Right lung (tissue), 10 donors: ENCODE results near the gene UCHL3. TPM values are rescaled to one million over a fixed set of nuclear protein-coding genes. Genes with fewer than 3 reads are reported as not detected.

Experiments
- DNase-seq, 2 donors: peaks; one replicate each; pipeline ENCODE4 v3.0.0-alpha.2; 2013
- long read RNA-seq, 8 donors: transcript quantifications; one replicate each; lab custom pipeline, GENCODE V29; 2026
- polyA plus RNA-seq, 5 donors: library from polyadenylated mRNA; unstranded; fragments of 120-200 nt; gene quantifications; one replicate each; pipeline versions ENCODE4 v1.2.1 to v1.2.3, GENCODE V29; 2013; ENCODE audit warnings: inconsistent platforms in 1 of 5, low replicate concordance in 1 of 5; ENCODE audit not compliant: insufficient read length in 5 of 5, insufficient read depth in 1 of 5

The UCHL3 gene
- 10 to 100 TPM; 18.6 to 26.1 (median 21.7) TPM for polyA plus RNA-seq
- long read RNA-seq, donor 1, partial matches to known transcripts, result 0 of 19 reads
- long read RNA-seq, donor 1, other reads (novel, unspliced or antisense), result 15 of 19 reads
- long read RNA-seq, donor 2, partial matches to known transcripts, result 0 of 5 reads
- long read RNA-seq, donor 2, other reads (novel, unspliced or antisense), result 5 of 5 reads
- long read RNA-seq, donor 3, partial matches to known transcripts, result 0 of 11 reads
- long read RNA-seq, donor 3, other reads (novel, unspliced or antisense), result 10 of 11 reads
- long read RNA-seq, donor 4, partial matches to known transcripts, result 0 of 8 reads
- long read RNA-seq, donor 4, other reads (novel, unspliced or antisense), result 5 of 8 reads
- long read RNA-seq, donor 5, partial matches to known transcripts, result 0 of 15 reads
- long read RNA-seq, donor 5, other reads (novel, unspliced or antisense), result 11 of 15 reads
- long read RNA-seq, donor 6, partial matches to known transcripts, result 0 of 6 reads
- long read RNA-seq, donor 6, other reads (novel, unspliced or antisense), result 5 of 6 reads
- long read RNA-seq, donor 7, partial matches to known transcripts, result 0 of 5 reads
- long read RNA-seq, donor 7, other reads (novel, unspliced or antisense), result 5 of 5 reads
- long read RNA-seq, donor 8, result 0 reads

DNA sequence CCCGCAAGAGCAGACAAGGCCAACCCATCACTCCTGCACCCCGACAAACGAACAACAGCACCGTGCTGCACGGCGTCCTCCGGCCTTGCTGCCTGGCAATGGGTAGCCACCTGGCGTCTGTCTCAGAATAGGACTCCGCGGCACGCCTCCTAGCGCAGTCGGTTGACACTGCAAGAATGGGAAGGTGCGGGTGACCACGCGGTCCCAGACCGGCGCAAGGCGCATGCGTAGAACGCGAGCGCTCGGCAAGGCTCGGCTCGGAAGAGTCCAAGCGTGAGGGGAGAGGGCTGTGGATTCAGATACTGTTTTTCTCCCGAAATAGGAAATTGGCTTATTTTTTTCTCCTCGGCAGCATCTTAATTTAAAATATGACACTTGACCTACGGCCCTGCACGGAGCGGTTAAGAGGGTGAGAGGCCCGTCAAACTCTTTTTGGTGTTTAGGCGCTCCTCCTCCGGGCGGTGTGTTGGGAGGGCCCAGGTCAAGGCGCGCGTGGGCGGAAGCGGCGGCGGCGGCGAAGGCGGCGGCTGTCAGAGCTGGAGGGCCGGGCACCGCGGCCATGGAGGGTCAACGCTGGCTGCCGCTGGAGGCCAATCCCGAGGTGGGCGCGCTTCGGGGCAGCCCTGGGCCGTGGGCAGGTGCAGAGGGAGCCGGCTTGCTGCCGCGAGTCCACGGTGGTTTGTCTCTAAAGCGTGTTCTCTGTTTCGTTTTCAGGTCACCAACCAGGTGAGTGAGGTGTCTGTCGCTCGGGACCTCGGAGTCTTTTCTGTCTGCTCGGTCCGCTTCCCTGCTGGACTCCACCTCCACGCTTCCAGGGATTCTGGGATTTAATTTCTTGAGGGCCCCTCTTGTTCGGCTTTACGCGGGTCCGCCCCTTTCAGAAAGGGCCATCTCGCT is at the start of gene UCHL3:
TSS of gene UCHL3 (plus strand) at position 530 of the 897 bp plus-strand sequence. CDS start at position 560, 30 bp downstream.
- DNase-seq, result peak; percentile 96

DNA sequence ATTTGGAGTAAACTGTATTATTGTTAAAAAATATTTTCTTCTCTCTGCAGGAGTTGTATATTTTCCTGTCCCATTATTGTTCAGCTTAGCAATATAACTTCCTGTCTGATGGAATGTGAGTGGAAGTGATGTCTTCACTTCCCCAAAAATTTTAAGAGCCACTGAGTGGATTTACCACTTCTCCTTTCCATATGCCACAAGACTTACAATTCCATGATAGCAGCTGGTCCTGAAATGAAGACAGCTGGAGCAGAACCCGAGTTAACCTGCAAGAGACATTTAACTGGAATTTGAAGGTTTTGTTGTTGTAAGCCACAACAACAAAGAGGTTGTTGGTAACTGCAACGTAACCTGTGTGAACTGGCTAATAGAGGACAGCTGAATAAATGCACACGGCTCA is 44.3 kb upstream of the UCHL3 start:
- no peak for DNase-seq

DNA sequence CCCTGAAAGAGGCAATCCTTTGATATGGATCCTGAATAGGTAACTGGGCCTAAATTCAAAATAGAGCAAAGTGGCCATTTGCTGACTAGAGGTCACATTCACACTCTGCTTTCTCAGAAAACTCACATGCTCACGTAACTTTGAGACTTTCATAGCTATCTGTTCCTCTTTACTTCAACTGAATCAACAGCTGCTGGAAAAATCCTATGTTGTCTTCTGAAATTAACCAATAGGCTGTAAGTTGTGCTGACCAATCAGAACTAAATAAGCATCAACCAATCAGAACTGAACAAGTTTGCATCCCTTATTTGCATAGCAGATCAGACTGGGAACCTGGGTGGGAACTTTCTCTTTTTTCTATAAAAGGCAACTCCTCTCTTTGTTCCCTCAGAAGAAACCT is 43.6 kb upstream of the UCHL3 start:
- DNase-seq, result no peak

DNA sequence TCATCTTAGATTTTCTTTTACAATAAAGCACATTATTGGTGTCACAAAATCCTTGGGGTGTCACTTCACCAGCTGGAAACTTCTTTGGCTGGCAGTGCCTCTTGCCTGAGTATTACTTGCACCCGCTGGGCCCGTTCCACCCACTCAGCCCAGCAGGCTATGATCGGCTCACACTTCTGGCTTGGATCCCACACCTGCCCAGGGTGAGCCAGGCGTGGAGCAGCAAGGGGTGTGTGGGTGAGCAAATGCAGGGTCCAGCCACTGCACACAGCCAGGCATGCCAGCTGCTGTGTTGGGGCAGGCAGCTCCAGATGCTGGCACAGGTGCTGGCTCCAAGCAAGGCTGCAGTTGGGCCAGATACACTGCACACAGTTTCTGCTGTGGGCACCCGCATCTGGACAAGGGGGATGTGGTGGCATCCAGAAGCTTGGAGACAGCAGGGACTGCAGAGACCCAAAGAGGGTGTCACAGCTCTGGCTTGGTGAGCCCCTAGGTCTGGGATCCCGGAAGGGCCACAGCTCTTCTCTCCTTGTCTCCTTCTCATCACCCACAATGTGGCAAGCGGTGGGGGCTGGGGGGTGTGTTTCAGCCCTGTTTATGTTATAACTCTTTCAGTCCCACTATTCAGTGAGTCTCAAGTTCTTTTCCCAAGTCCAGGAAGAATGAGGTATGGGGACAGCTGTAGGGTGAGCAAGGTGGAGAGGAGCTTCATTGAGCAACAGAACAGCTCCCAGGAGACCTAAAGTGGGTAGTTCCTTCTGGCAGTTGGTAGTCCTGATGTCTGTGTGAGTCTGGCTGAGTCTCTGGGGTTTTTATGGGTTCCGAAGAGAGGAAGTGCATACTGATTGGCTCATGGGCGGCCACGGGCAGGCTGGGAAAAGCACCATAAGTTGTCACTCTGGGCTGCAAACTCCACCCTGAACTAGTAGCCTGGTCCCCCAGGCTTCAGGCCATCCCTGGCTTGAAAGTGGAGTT is 42.3 kb upstream of the UCHL3 start:
- no peak for DNase-seq

DNA sequence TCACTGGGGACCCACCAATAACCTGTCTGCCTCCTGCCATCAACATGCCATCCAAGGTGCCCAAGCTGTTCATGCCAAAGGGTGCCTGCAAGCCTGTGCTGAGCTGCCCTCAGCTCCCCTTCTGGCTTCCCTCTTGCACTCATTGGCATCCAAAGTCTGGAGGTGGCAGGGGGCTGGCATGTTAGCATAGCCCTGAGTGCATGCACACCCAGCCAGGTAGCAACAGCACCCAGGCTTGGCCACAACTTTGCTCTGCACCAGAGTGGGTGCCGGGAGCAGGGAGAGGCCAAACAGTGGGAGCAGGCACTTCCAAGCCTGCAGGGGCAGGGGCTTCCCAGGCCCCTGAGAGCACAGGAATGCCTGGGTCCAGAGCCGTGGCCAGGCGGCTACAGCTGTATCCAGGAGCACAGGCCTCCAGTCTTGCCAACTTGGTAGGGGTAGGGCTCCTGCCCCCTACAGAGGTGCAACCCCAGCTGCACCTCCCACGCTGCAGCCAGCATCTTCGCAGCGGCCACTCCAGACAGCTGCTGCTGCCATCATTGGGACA is 41.5 kb upstream of the UCHL3 start:
- DNase-seq, result no peak

DNA sequence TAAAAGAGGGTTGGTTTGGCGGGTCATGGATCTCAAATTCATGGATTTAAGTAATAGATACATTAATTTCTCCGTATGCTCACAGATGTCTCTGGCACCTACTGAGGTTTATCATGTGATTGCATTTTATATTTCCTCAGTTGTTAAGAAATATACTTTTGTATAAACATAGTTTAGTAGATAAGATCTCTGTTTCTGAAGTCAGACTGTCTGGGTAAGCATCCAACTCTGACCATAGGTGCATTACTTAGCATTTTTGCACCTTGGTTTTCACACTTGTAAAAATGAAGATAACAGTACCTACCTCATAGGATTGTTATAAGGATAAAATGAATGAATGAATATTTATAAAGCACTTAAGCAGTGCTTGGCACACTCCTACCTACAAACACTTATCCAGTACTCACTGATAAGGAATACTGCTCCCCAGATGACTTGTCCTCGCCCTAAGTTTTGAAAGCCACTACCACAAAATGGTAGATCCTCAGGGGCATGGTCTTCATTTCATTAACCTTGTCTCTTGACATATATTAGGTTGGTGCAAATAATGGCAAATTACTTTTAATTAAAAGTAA is 38.5 kb upstream of the UCHL3 start:
- DNase-seq, result no peak

DNA sequence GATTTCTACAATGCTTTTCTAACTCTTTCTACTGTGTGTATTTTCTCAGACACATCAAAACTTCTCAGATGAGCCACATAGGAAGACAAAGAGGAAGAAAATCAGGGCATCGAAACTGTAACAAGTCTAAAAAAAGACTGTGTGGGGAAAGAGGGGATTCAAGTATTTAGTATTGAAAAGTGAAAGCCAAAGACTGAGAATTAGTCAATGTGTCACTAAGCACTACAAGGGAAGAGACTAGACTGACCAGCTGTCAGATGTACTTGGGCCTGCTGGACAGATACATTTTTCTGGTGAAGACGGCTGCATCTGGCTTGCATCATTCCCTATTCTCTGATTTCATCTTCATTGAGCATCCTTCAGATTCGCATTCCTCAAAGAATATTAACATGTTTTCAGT is 37.3 kb upstream of the UCHL3 start:
- DNase-seq, result no peak

DNA sequence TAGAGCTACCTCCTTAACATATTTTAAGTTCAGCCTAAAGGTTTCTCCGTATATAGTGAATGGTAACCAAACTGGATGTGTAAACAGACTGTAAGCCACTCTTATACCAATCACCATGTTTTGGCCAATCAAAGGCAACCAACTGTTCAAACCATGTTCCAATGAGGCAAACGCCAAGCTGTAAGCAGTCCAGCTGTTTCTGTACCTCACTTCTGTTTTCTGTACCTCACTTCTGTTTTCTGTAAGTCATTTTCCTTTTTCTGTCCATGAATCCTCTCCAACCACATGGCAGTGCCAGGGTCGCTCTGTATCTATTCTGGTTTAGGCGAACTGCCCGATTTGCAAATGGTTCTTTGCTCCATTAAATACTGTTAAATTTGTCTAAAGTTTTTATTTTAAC is 36.3 kb upstream of the UCHL3 start:
- DNase-seq, result no peak

DNA sequence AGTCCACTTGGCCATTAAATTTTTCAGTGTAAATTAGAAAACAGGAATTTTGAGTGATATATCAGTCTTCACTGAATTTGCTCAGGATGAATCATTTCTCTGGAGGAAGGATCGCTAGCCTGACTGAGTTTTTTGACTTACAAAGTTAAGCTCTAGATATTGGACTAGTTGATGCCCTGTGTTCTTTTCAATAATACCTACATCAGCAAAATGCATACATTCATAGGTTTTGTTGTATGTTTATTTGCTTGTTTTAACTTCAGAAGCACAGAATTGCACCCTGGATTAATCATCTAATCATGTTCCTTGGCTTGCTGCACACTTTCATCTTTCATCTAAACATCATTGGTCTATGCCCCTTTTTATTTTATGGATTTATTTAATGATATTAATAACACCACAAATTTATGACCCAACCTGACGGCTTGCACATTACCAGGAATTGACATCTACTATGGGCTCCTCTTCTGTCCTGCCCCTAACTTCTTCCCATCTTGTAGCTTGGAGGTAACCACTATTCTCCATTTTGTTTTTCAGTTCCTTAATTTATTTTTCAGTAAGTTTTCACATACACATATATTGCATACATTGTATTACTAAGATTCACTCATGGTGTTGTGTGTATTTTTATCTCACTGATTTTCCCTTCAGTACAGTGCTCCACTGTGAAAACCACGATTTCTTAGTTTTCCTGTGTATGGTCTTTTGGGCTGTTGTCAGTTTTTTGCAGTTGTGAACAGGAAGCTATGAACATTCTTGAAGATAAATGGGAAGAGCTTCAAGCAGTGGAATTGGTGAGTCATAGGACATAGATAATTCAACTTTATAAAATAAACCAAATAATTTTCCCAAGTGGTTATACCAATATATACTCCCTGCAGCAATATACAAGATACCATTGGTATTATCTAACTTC is 35.3 kb upstream of the UCHL3 start:
- DNase-seq, result no peak

DNA sequence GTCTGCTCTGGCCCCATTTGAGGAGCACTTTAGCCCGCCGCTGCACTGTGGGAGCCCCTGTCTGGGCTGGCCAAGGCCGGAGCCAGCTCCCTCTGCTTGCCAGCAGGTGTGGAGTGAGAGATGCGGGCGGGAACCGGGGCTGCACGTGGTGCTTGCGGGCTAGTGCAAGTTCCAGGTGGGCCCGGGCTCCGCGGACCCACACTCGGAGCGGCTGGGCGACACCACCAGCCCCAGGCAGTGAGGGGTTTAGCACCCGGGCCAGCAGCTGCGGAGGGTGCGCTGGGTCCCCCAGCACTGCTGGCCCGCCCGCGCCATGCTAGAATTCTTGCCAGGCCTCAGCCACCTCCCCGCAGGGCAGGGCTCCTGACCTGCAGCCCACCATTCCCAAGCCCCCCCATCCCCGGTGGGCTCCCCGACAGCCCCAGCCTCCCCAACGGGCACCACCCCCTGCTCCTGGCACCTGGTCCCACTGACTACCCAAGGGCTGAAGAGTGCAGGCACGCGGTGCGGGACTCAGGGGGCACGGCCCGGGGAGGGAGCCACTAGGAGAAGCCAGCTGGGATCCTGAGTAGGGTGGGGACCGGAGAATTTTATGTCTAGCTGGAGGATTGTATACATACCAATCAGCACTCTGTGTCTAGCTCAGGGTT is 31.0 kb upstream of the UCHL3 start:
- no peak for DNase-seq

DNA sequence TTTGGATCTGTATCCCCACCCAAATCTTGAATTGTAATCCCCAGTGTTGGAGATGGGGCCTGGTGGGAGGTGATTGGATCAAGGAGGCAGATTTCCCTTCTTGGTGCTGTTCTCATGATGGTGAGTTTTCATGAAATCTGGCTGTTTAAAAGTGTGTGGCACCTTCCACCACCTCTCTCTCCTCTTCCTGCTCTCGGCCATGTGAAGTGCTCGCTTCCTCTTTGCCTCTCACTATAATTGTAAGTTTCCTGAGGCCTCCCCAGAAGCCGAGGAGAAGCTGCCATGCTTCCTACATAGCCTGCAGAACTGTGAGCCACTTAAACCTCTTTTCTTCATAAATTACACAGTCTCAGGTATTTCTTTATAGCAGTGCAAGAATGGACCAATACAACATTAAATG is 27.6 kb upstream of the UCHL3 start:
- no peak for DNase-seq

DNA sequence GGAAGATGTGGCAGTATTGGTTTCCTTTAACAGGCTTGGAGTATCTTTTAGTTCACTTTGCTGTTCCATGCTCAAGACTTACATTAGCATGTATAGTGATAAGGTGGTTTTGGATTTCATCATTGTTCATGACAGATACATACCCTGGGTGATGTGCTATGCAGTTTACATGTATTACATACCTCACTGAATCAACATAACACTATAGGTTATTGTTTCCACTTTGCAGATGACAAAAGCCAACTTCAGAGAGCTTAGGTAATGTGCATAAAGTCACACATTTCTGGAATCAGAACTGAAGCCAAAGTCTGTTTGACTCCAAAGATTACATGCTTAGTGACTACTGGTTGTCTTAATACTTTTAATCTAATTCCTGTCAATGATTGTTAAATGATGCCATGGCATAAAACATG is 19.0 kb upstream of the UCHL3 start:
- DNase-seq, result no peak

DNA sequence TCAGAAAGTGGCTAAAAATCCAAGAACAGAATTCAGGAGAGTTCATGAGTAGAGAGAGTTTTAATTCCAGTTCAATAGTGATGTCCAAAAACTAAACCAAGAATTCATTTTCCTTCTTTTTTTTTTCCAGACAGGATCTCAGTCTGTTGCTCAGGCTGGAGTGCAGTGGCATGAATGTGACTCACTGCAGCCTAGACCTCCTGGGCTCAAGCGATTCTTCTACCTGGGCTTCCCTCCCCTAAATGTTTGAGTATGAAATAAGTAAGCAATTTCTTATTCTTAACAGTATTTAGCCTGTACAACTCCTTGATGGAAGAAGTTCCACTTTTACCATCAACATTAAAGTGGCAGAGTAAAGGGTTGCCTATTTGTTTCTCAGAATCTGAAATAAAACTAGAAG is 15.7 kb upstream of the UCHL3 start:
- no peak for DNase-seq

DNA sequence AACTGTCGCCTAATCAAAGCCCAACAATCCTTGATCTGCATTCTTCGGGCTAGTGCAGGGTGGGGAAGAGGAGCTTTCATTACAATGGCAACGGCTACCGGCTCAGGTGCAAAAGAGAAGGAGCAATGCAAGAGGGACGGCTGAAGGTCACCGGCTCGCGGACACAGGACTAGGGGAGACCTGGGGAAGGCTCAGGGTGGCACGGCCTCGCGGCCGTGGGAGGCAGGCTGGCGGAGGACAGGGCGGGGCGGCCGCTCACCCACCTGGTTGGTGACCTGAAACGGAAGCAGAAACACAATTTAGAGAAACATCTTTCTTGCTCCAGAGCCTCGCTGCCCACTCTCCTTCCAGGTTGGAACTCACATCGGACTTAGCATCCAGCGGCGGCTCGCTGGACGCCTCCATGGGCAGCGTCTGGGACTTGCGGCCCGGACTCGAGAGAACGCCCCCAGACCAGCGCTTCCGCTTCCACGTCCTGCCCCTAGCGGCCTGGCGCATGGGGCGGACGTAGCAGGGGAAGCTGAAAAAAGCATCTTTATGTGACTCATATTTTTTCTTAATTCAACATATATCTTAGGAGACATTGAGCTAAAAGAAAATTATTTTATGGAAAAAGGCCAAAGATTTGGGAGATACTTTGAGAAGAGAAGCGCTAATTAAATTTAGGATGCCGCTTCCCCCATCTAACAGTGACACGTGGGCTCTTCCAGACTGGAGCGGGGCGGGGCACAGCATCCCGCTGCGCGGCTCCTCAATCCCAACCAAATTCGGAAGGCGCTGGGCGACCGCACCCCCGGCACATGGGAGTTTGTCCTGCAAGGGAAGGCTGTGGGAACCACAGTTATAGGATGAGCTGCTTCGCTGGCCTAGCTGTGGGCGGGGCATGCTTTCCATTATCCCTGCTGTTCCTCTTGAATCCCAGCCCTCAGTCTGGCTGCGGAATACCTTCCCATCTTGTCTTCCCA is 11.9 kb upstream of the UCHL3 start, which contains the start of gene COMMD6:
TSS of gene COMMD6 (minus strand) at position 441 of the 965 bp plus-strand sequence. CDS start at position 405, 36 bp downstream.
- DNase-seq, result peak; percentile 76 to 77

DNA sequence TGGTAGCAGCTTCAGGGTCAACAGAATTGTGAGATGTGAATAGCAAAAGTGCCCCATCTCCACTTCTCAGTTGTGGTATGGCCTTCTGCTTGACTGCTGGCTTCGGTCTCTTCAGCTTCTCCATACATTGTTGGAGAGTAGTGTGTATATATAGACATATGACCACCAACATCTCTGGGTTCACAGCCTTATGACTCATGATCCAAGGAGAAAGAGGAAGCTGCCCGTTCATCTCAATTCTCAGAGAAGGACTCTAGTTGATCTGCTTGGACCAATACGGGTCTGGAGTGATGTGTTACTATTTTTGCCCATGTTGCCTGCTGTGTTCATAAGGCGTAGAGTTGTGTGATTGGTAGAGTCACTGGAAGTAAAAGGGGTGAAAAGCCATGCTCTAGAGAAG is 8.3 kb upstream of the UCHL3 start:
- no peak for DNase-seq

DNA sequence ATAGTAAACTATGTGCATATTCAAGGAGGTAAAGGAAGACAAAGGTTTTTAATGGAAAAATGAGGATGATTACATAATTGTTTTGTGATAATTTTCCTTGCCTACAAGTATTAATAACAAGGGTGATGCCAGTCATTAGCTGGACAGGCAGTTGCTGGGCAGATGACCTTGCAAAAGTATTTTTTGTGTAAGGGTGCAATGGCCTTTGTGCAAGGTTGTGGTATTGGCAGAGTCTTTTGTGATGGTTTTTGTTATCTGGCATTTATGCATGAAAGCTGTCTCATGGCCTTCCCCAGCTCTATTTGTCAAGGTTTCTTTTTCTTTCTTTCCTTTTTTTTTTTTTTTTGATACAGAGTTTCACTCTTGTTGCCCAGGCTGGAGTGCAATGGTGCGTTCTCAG is 7.6 kb upstream of the UCHL3 start:
- DNase-seq, result no peak

DNA sequence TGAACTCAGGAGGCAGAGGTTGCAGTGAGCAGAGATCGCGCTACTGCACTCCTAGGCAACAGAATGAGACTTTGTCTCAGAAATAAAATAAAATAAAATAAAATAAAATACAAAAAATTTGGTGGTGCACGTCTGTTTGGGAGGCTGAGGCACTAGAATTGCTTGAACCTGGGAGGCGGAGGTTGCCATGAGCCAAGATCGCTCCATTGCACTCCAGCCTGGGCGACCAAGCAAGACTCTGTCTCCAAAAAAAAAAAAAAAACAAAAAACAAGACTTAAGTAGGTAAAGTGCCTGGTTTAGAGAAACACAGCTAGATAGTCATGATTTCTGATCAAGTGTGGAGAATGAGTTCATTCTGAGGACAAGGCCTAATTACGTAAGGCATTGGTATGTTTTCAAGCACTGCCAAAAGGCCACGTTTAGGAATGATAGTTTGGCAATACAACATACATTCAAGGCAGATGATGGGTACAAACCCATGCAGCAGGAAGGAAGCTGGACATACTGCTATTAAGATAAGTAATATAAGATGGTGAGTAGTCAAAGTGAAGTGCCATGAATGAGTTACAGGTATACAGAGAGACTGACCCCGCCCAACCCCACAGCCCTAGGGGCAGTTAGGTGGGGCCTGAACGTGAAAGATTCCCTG is 4.8 kb upstream of the UCHL3 start:
- DNase-seq, result peak; percentile 17 to 44
